ENCODE results near the gene CDC27.

The CDC27 gene

GRCh38 chr17:47231866-47232265 is 42.8 kb upstream of the CDC27 start:
- DNase-seq (ENCODE audit: low spot score): no peak
- Histone ChIP-seq H3K27ac (no peak overlapping the region), H3K4me3 (no peak overlapping the region)
- no peak for TF ChIP-seq CTCF (IDR thresholded peaks at IDR 0.05)

DNA sequence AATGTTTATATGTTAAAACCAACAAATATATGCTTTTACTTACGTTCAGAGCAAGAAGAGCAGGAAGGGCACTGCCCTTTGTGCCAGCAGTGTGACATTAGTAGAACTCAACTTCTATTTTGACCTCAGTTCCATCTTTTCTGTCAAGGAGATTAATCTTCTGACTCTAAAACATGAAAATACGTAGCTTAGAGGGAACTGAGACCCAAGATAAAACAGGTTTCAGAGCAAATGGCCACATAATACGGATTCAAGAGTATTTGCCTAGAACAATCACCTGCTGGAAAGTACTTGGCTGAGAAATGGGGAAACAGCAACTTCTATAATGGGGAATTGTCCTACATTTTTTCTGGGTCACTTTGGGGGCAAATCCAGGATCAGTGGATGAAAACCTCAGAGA is 42.2 kb upstream of the CDC27 start:
- no peak overlapping the region for H3K4me3 ChIP-seq
- no peak for TF ChIP-seq CTCF (IDR thresholded peaks at IDR 0.05)
- no peak overlapping the region for H3K27ac ChIP-seq
- DNase-seq (ENCODE audit: low spot score): no peak

DNA sequence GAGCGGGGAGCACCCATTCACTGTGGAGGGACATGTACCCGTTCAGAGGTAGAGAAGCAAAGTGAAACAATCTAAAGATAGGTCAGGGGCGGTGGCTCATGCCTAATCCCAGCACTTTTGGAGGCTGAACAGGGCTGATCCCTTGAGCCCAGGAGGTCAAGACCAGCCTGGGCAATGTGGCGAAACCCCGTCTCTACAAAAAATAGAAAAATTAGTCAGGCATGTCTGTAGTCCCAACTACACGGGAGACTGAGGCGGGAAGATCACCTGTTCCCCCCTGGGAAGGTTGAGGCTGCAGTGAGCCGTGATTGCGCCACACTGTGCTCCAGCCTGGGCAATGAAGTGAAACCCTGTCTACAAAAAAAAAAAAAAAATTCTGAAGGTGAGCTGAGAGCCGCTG is 41.8 kb upstream of the CDC27 start:
- Histone ChIP-seq H3K4me3 (no peak overlapping the region), H3K27ac (no peak overlapping the region)
- no peak for TF ChIP-seq CTCF (IDR thresholded peaks at IDR 0.05)
- DNase-seq (ENCODE audit: low spot score): no peak

DNA sequence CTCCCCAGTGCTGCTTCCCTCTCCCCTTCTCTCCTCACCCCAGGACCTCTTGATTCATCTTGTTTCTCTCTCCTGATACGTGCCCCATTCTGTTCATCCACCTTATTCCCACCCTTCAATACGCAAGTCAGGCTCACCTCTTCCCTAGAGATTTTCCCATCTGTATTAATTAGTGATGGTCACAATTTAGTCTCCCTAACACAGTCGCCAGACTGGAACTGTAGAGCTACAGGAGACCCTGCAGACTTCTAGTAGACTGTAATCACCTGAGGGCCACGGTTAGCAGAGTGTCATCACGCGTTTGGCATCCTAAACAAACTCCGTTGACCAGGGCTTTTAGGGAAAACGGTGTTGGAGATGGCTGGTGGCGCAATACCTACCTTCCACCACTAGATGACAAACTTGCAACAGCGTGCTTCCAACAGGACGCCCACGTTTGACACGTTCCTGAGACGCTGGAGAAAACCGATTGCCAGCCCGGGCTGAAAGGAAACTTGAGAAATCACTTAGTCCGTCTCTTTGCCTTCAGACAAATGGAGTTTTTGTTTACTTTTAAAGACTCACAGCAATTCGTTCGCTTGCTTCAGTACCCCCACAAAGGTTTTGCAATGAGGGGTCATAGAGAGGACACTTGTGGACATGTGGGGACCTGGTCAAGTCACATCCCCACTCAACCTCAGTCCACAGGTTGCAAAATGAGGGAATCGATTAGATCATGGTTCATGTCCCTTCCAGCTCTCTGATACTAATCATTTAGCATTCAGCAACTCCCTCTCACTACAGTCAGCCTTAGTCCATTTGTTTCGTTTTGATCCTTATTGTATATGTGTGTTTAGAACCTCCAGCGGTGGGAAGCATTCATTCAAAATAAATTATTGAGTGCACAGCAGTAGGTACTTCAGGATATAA is 40.7 kb upstream of the CDC27 start:
- Histone ChIP-seq H3K4me3 (peak overlapping the region; percentile 57), H3K27ac (peak overlapping the region; percentile 41 to 76)
- peak; percentile 97 for TF ChIP-seq CTCF (IDR thresholded peaks at IDR 0.05)
- peak; percentile 90 for DNase-seq (ENCODE audit: low spot score)

DNA sequence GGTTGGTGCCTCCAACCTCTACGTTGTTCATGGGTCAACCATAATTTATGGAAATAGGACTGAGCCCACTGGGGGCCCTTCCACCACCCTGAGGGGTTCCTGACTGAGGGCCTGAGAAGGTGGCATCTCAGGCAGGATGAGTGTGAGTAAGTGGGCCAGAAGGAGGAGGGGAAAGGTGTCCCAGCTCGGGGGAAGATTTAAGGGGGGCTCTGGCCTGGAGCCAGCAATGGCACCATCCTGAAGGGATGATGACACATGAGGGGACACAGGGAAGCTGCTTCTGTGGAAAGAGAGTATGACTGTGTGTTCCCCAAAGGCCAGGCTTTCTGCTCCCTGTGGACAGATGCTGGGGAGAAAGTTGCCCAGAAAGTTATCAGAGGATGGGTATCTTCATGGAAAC is 38.8 kb upstream of the CDC27 start:
- no peak overlapping the region for H3K4me3 ChIP-seq
- peak overlapping the region; percentile 39 to 43 for H3K27ac ChIP-seq
- no peak for DNase-seq (ENCODE audit: low spot score)
- TF ChIP-seq CTCF (IDR thresholded peaks at IDR 0.05): no peak

- Histone ChIP-seq H3K27ac (peak overlapping the region; percentile 89 to 90), H3K4me3 (no peak overlapping the region)
- DNase-seq (ENCODE audit: low spot score): no peak
- no peak for TF ChIP-seq CTCF (IDR thresholded peaks at IDR 0.05)
Measured at GRCh38 chr17:47225911-47226688, 37.0 kb upstream of the CDC27 start.
